HUES64 (cell line): ENCODE results near the gene EGFR.

Source experiments
- H3K27ac ChIP-seq: 2 replicates; pipeline ENCODE4 v1.7.0; 2013; ENCODE audit warnings: low read depth, low read length, inconsistent platforms
- H3K27me3 ChIP-seq: 2 replicates; pipeline ENCODE4 v1.6.1; 2013; ENCODE audit warnings: mild to moderate bottlenecking, low read length; ENCODE audit not compliant: insufficient read depth
- H3K36me3 ChIP-seq: 2 replicates; pipeline ENCODE4 v1.6.1; 2013; ENCODE audit warnings: mild to moderate bottlenecking, low read length; ENCODE audit not compliant: insufficient read depth
- H3K4me1 ChIP-seq: 2 replicates; pipeline ENCODE4 v1.6.1; 2013; ENCODE audit warnings: mild to moderate bottlenecking, low read length, moderate library complexity; ENCODE audit not compliant: insufficient read depth
- H3K4me3 ChIP-seq: 2 replicates; pipeline ENCODE4 v1.5.1; 2013; ENCODE audit warnings: mild to moderate bottlenecking, low read length, moderate library complexity
- H3K9ac ChIP-seq: 2 replicates; pipeline ENCODE4 v1.6.1; 2013; ENCODE audit warnings: mild to moderate bottlenecking, low read depth, low read length
- H3K9me3 ChIP-seq: 2 replicates; pipeline ENCODE4 v1.6.1; 2013; ENCODE audit warnings: low read depth, low read length; ENCODE audit not compliant: insufficient read depth
- WGBS: fragments of 150-250, 120-280 bp; methylation state at CpG from one replicate; pipeline ENCODE4 v1.1.7; 2013; ENCODE audit warnings: missing lambda C conversion rate; 5-methylcytosine and 5-hydroxymethylcytosine counted together

EGFR gene

GRCh38 chr7:55055479-55055878, 36.7 kb downstream of the EGFR start:
- Histone ChIP-seq H3K4me1 (no peaks in the 10 kb centered on the region), H3K9me3 (no peaks in the 10 kb centered on the region), H3K36me3 (no peaks in the 10 kb centered on the region), H3K27ac (no peak overlapping the region), H3K9ac (no peak overlapping the region), H3K27me3 (no peaks in the 10 kb centered on the region), H3K4me3 (no peak overlapping the region)
- 95% methylated on average over 7 of the region's 7 CpGs for WGBS

GRCh38 chr7:55056068-55056467, 37.3 kb downstream of the EGFR start:
- Histone ChIP-seq H3K9me3 (no peaks in the 10 kb centered on the region), H3K4me1 (no peaks in the 10 kb centered on the region), H3K9ac (no peak overlapping the region), H3K27me3 (no peaks in the 10 kb centered on the region), H3K27ac (no peak overlapping the region), H3K36me3 (no peaks in the 10 kb centered on the region), H3K4me3 (no peak overlapping the region)
- WGBS, result 92% methylated on average over 1 of the region's 1 CpG

- no peak overlapping the region for H3K4me3 ChIP-seq
- H3K9me3 ChIP-seq, result no peaks in the 10 kb centered on the region
- H3K4me1 ChIP-seq, result no peaks in the 10 kb centered on the region
- H3K27me3 ChIP-seq, result no peaks in the 10 kb centered on the region
- no peak overlapping the region for H3K27ac ChIP-seq
- no peak overlapping the region for H3K9ac ChIP-seq
- 95% methylated on average over 15 of the region's 15 CpGs for WGBS
- no peaks in the 10 kb centered on the region for H3K36me3 ChIP-seq
These were observed 38.0 kb downstream of the EGFR start for GRCh38 chr7:55056577-55057480.

- H3K27me3 ChIP-seq, result no peaks in the 10 kb centered on the region
- no peak overlapping the region for H3K4me3 ChIP-seq
- H3K27ac ChIP-seq, result no peak overlapping the region
- H3K9me3 ChIP-seq, result no peaks in the 10 kb centered on the region
- no peaks in the 10 kb centered on the region for H3K36me3 ChIP-seq
- H3K9ac ChIP-seq, result no peak overlapping the region
- 96% methylated on average over 10 of the region's 10 CpGs for WGBS
- no peaks in the 10 kb centered on the region; the same call in 1 of the 2 replicates for H3K4me1 ChIP-seq
These were observed 39.5 kb downstream of the EGFR start for GRCh38 chr7:55058314-55058713.

- Histone ChIP-seq H3K4me3 (no peak overlapping the region), H3K36me3 (no peaks in the 10 kb centered on the region), H3K4me1 (peaks cover under 1% of the 10 kb centered on the region; the same call in 1 of the 2 replicates), H3K27me3 (no peaks in the 10 kb centered on the region), H3K9me3 (no peaks in the 10 kb centered on the region), H3K9ac (no peak overlapping the region), H3K27ac (no peak overlapping the region)
- WGBS, result 91% methylated on average over 2 of the region's 2 CpGs
These were observed 40.2 kb downstream of the EGFR start for GRCh38 chr7:55059021-55059420.

GRCh38 chr7:55060085-55060484, 41.3 kb downstream of the EGFR start:
- Histone ChIP-seq H3K9me3 (no peaks in the 10 kb centered on the region), H3K4me1 (peaks cover 11% of the 10 kb centered on the region; the same call in 1 of the 2 replicates), H3K36me3 (no peaks in the 10 kb centered on the region), H3K27ac (no peak overlapping the region), H3K9ac (no peak overlapping the region), H3K4me3 (no peak overlapping the region), H3K27me3 (no peaks in the 10 kb centered on the region)
- no CpG with 5 or more reads among the region's 2 CpGs for WGBS

- Histone ChIP-seq H3K9ac (no peak overlapping the region), H3K4me3 (no peak overlapping the region), H3K36me3 (no peaks in the 10 kb centered on the region), H3K4me1 (peaks cover 16% of the 10 kb centered on the region; the same call in 1 of the 2 replicates), H3K9me3 (no peaks in the 10 kb centered on the region), H3K27ac (no peak overlapping the region), H3K27me3 (no peaks in the 10 kb centered on the region)
- WGBS, result 93% methylated on average over 6 of the region's 6 CpGs
These were observed 41.8 kb downstream of the EGFR start for GRCh38 chr7:55060636-55061022.

- Histone ChIP-seq H3K36me3 (no peaks in the 10 kb centered on the region), H3K4me1 (peaks cover 29% of the 10 kb centered on the region), H3K27ac (no peak overlapping the region), H3K9ac (no peak overlapping the region), H3K9me3 (no peaks in the 10 kb centered on the region), H3K4me3 (no peak overlapping the region), H3K27me3 (no peaks in the 10 kb centered on the region)
- WGBS, result 95% methylated on average over 10 of the region's 10 CpGs
These were observed 43.1 kb downstream of the EGFR start for GRCh38 chr7:55061726-55062499.

- Histone ChIP-seq H3K27ac (no peak overlapping the region), H3K9me3 (no peaks in the 10 kb centered on the region), H3K4me3 (no peak overlapping the region), H3K36me3 (no peaks in the 10 kb centered on the region), H3K9ac (no peak overlapping the region), H3K4me1 (peaks cover 31% of the 10 kb centered on the region), H3K27me3 (no peaks in the 10 kb centered on the region)
- WGBS, result 92% methylated on average over 7 of the region's 7 CpGs
These were observed 44.2 kb downstream of the EGFR start for GRCh38 chr7:55063061-55063460.

- peaks cover 31% of the 10 kb centered on the region for H3K4me1 ChIP-seq
- no peaks in the 10 kb centered on the region for H3K27me3 ChIP-seq
- no peak overlapping the region for H3K4me3 ChIP-seq
- no peak overlapping the region for H3K9ac ChIP-seq
- H3K36me3 ChIP-seq, result no peaks in the 10 kb centered on the region
- 92% methylated on average over 5 of the region's 5 CpGs for WGBS
- no peak overlapping the region for H3K27ac ChIP-seq
- no peaks in the 10 kb centered on the region for H3K9me3 ChIP-seq
These were observed 44.8 kb downstream of the EGFR start for GRCh38 chr7:55063633-55064032.

GRCh38 chr7:55065079-55065478, 46.3 kb downstream of the EGFR start:
- Histone ChIP-seq H3K9me3 (no peaks in the 10 kb centered on the region), H3K4me1 (peaks cover 31% of the 10 kb centered on the region), H3K9ac (no peak overlapping the region; the same call in 1 of the 2 replicates), H3K4me3 (no peak overlapping the region), H3K27ac (peak overlapping the region; percentile 66), H3K27me3 (no peaks in the 10 kb centered on the region), H3K36me3 (no peaks in the 10 kb centered on the region)
- WGBS, result 75% methylated on average over 4 of the region's 4 CpGs
